Measurements from ENCODE around the gene SHC3. TPM values are rescaled to one million over a fixed set of nuclear protein-coding genes. Genes with fewer than 3 reads are reported as not detected.

SHC3 gene
- total and polyA plus RNA-seq, 2 donors (not counting 3 experiments of a cell fraction or from before 2014, with no cell fraction given): 1.0 to 2.0 TPM

DNA sequence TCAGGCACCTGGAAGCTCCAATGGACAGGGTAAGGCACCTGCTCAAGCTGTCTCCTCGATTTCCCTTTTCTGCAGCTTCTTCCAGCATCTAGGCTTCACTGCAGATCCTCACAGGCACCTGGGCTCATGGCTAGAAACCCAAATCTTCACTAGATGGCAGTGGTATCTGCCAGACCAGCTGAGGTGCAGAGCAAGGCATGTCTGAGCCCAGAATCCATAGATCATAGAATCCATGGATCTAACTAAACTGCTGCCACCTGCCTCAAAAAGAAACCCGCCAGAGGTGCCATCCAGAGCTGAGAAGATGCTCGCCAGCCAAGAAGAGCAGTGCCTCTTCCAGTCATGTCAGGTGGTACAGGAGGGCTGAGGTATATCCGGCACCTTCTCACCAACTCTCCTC is 6.9 kb downstream of the SHC3 start:
- Histone ChIP-seq H3K4me1 (ENCODE audit: control insufficient read depth, extremely low read depth, insufficient read depth, low read length) (peaks cover 2% of the 10 kb centered on the region), H3K4me2 (ENCODE audit: insufficient read depth, low read length) (no peak overlapping the region), H2AFZ (ENCODE audit: low read depth, low read length) (no peak overlapping the region), H3K9me3 (replicated peaks; ENCODE audit: control insufficient read depth, insufficient read depth, low read length) (no peaks in the 10 kb centered on the region), H3K9me1 (replicated peaks; ENCODE audit: control insufficient read depth, extremely low read depth, insufficient read depth, low read length) (no peaks in the 10 kb centered on the region), H3K27ac (ENCODE audit: insufficient read depth, low read depth, low read length) (no peak overlapping the region), H4K20me1 (replicated peaks; ENCODE audit: control insufficient read depth, extremely low read depth, insufficient read depth, low read length) (no peaks in the 10 kb centered on the region), H3K79me2 (ENCODE audit: control insufficient read depth, insufficient read depth, low read length) (peaks cover 3% of the 10 kb centered on the region), H3K36me3 (ENCODE audit: control insufficient read depth in 2 of 2, extremely low read depth in 1 of 2, insufficient read depth in 2 of 2, low read length in 2 of 2) (no peaks in the 10 kb centered on the region), H3K9ac (replicated peaks; ENCODE audit: extremely low read depth, insufficient read depth, low read length) (no peak overlapping the region), H3K27me3 (ENCODE audit: control insufficient read depth in 2 of 2, insufficient read depth in 2 of 2, low read length in 2 of 2) (peaks cover 6 to 14% of the 10 kb centered on the region in 2 experiments), H3K4me3 (replicated peaks in 1 of 3; ENCODE audit: insufficient read depth in 1 of 3, low read depth in 1 of 3, low read length in 3 of 3) (no peak overlapping the region)
- CTCF ChIA-PET: no interaction called here
- dilution Hi-C loops (cut with MboI; ENCODE audit: extremely low pct_ligation_motif_present, low sequenced_read_pairs): no loop called here
- POLR2A ChIA-PET: no interaction called here
- DNase-seq (ENCODE audit: low read depth, low spot score) (no peak), FAIRE-seq (no peak)
- TF ChIP-seq POLR2A (IDR thresholded peaks at IDR 0.05; ENCODE audit: low read depth, low read length): no peak
- TF ChIP-seq FOS (IDR thresholded peaks at IDR 0.05; ENCODE audit: borderline replicate concordance, insufficient read depth, low read length): no peak
- no peak for TF ChIP-seq MYC (IDR thresholded peaks at IDR 0.05; ENCODE audit: low read depth, low read length)
- no peak for TF ChIP-seq JUN (IDR thresholded peaks at IDR 0.05; ENCODE audit: borderline replicate concordance, insufficient read depth, insufficient read length, low read depth)
- TF ChIP-seq, protein P1, sequence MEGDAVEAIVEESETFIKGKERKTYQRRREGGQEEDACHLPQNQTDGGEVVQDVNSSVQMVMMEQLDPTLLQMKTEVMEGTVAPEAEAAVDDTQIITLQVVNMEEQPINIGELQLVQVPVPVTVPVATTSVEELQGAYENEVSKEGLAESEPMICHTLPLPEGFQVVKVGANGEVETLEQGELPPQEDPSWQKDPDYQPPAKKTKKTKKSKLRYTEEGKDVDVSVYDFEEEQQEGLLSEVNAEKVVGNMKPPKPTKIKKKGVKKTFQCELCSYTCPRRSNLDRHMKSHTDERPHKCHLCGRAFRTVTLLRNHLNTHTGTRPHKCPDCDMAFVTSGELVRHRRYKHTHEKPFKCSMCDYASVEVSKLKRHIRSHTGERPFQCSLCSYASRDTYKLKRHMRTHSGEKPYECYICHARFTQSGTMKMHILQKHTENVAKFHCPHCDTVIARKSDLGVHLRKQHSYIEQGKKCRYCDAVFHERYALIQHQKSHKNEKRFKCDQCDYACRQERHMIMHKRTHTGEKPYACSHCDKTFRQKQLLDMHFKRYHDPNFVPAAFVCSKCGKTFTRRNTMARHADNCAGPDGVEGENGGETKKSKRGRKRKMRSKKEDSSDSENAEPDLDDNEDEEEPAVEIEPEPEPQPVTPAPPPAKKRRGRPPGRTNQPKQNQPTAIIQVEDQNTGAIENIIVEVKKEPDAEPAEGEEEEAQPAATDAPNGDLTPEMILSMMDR (IDR thresholded peaks at IDR 0.05; ENCODE audit: extremely low read depth in 1 of 2, insufficient read depth in 1 of 2, low read depth in 1 of 2, low read length in 2 of 2): no peak
- no peak for TF ChIP-seq POLR2AphosphoS5 (IDR thresholded peaks at IDR 0.05; ENCODE audit: insufficient read depth, low read depth, low read length)
- TF ChIP-seq, protein P2, sequence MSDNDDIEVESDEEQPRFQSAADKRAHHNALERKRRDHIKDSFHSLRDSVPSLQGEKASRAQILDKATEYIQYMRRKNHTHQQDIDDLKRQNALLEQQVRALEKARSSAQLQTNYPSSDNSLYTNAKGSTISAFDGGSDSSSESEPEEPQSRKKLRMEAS (IDR thresholded peaks at IDR 0.05; ENCODE audit: insufficient read depth, insufficient read length): no peak
- BruUV-seq (replicated peaks): no TSS peak
- intact Hi-C loops (cut with micrococcal nuclease): no loop called here
